ENCODE results near the gene SYT14. TPM values are rescaled to one million over a fixed set of nuclear protein-coding genes. Genes with fewer than 3 reads are reported as not detected.

SYT14 gene
- total RNA-seq, 1 experiment from 2014 or later, result 10.3 TPM

- H3K27me3 ChIP-seq (ENCODE audit: insufficient read depth, low read length), result no peaks in the 10 kb centered on the region
- H2BK5ac ChIP-seq (ENCODE audit: insufficient read length, low read length), result no peak overlapping the region
- no peak overlapping the region for H3K4me2 ChIP-seq (ENCODE audit: insufficient read depth, insufficient read length, low read length)
Observed at GRCh38 chr1:209983953-209984352, 45.9 kb downstream of the SYT14 start.

More at GRCh38 chr1:209983953-209984352, 45.9 kb downstream of the SYT14 start:
- Histone ChIP-seq H3K4me1 (ENCODE audit: insufficient read depth, low read length) (no peaks in the 10 kb centered on the region; the same call in 1 of the 2 replicates), H3K27ac (ENCODE audit: insufficient read length, low read depth, low read length) (no peak overlapping the region), H2BK15ac (ENCODE audit: low read depth, low read length) (no peak overlapping the region), H2BK120ac (ENCODE audit: low read depth, low read length, poor library complexity, severe bottlenecking) (no peak overlapping the region), H4K20me1 (ENCODE audit: control insufficient read depth, insufficient read depth, insufficient read length) (no peaks in the 10 kb centered on the region), H3K79me2 (ENCODE audit: insufficient read depth, low read length) (no peaks in the 10 kb centered on the region; the same call in 1 of the 2 replicates), H3K23me2 (ENCODE audit: insufficient read length, low read depth, low read length, poor library complexity, severe bottlenecking) (no peaks in the 10 kb centered on the region), H3K9ac (ENCODE audit: extremely low read depth, insufficient read length, low read length) (no peak overlapping the region), H3K14ac (ENCODE audit: insufficient read depth, low read length) (no peak overlapping the region), H2BK20ac (ENCODE audit: low read depth, low read length, poor library complexity, severe bottlenecking) (no peak overlapping the region), H3K9me3 (ENCODE audit: control insufficient read depth, low read depth, low read length) (no peaks in the 10 kb centered on the region), H3K79me1 (ENCODE audit: insufficient read depth, low read depth, low read length, poor library complexity, severe bottlenecking) (peaks cover 6% of the 10 kb centered on the region), H2BK12ac (ENCODE audit: insufficient read length, low read depth, low read length) (no peak overlapping the region), H3K18ac (ENCODE audit: insufficient read length, low read depth, low read length) (no peak overlapping the region), H3K56ac (ENCODE audit: insufficient read length, low read depth, low read length) (no peak overlapping the region), H2AFZ (ENCODE audit: low read length) (no peak overlapping the region), H4K8ac (replicated peaks; ENCODE audit: insufficient read length, low read depth, low read length) (no peak overlapping the region), H4K5ac (ENCODE audit: insufficient read length, low read depth, low read length) (no peak overlapping the region), H3K4ac (ENCODE audit: low read depth, low read length) (no peak overlapping the region), H3K23ac (ENCODE audit: insufficient read length, low read depth, low read length) (no peak overlapping the region), H4K91ac (ENCODE audit: insufficient read length, low read depth, low read length) (no peak overlapping the region), H2AK5ac (ENCODE audit: insufficient read length, low read length) (no peak overlapping the region), H3T11ph (ENCODE audit: low read length) (no peak overlapping the region)
- H3K27ac Mint-ChIP-seq, result no peak overlapping the region
- H3K36me3 Mint-ChIP-seq (ENCODE audit: insufficient read depth in 1 of 3, low read depth in 3 of 3), result peaks cover 22 to 44% (median 22%) of the 10 kb centered on the region in 3 experiments
- no CpG with 5 or more reads among the region's 3 CpGs for WGBS (ENCODE audit: extremely low coverage, insufficient read length, low lambda C conversion rate)
- peaks cover 17 to 19% of the 10 kb centered on the region in 2 experiments for H3K4me1 Mint-ChIP-seq
- peaks cover 16 to 29% of the 10 kb centered on the region in 2 experiments for H3K9me3 Mint-ChIP-seq
- H3K27me3 Mint-ChIP-seq (ENCODE audit: low read depth), result no peaks in the 10 kb centered on the region; the same call in 1 of the 2 replicates
- no peak for TF ChIP-seq CTCF (conservative IDR thresholded peaks at IDR 0.05)
- DNase-seq, result no peak
- H3K4me3 Mint-ChIP-seq, result no peak overlapping the region
